Activated T-cell treated with anti-CD3 and anti-CD28 coated beads, Interleukin-2, amount 50 U/mL, for 72 hours (primary cell): ENCODE data around the gene ACTR8. TPM values are rescaled to one million over a fixed set of nuclear protein-coding genes. Genes with fewer than 3 reads are reported as not detected.

Experiments used
- ATAC-seq, 2 donors: fragments of 150-1000 bp; cut with Tn5 transposase; replicated peaks in 1 of 2; 2 replicates each; pipeline ENCODE4 v1.10.0; 2021; ENCODE audit warnings: moderate library complexity in 2 of 2, mild to moderate bottlenecking in 1 of 2
- DNase-seq, 2 donors: peaks; one replicate each; pipeline ENCODE4 v3.0.0; 2021 to 2022; ENCODE audit warnings: mixed read lengths in 1 of 2
- H3K27ac Mint-ChIP-seq: one replicate; pipeline ENCODE4 v1.8.0; 2022; ENCODE audit warnings: mild to moderate bottlenecking, moderate library complexity, mixed read lengths
- H3K27me3 Mint-ChIP-seq: one replicate; pipeline ENCODE4 v1.8.0; 2022; ENCODE audit warnings: low read depth, mixed read lengths
- H3K36me3 Mint-ChIP-seq, 2 donors: one replicate each; pipeline ENCODE4 v1.8.0; 2022; ENCODE audit warnings: mixed read lengths in 2 of 2, mild to moderate bottlenecking in 1 of 2; ENCODE audit not compliant: insufficient read depth in 2 of 2
- H3K4me1 Mint-ChIP-seq: one replicate; pipeline ENCODE4 v1.8.0; 2022; ENCODE audit warnings: low read depth, mixed read lengths
- H3K4me3 Mint-ChIP-seq, 2 donors: one replicate each; pipeline ENCODE4 v1.8.0; 2022; ENCODE audit warnings: mild to moderate bottlenecking in 2 of 2, mixed read lengths in 2 of 2, moderate library complexity in 2 of 2
- H3K9me3 Mint-ChIP-seq, 2 donors: one replicate each; pipeline ENCODE4 v1.8.0; 2022; ENCODE audit warnings: mixed read lengths in 2 of 2
- total RNA-seq, 2 donors: library from RNA; stranded (reverse); gene quantifications; one replicate each; pipeline ENCODE4 v1.2.3, GENCODE V29; 2022

ACTR8 gene
- total RNA-seq, 2 donors from 2014 or later = 39.2 to 47.2 TPM

- no peak overlapping the region for H3K4me3 Mint-ChIP-seq
- ATAC-seq (no peak), DNase-seq (no peak)
- H3K4me1 Mint-ChIP-seq = no peaks in the 10 kb centered on the region
- H3K27me3 Mint-ChIP-seq = peaks cover 19% of the 10 kb centered on the region
- H3K27ac Mint-ChIP-seq = no peak overlapping the region
- no peaks in the 10 kb centered on the region for H3K9me3 Mint-ChIP-seq
- H3K36me3 Mint-ChIP-seq = no peaks in the 10 kb centered on the region
Observed at GRCh38 chr3:53836084-53836872, 45.7 kb downstream of the ACTR8 start.

GRCh38 chr3:53835257-53835656 is 46.7 kb downstream of the ACTR8 start:
- Mint-ChIP-seq H3K4me1 (no peaks in the 10 kb centered on the region), H3K36me3 (no peaks in the 10 kb centered on the region)
- DNase-seq = no peak

GRCh38 chr3:53834429-53835095 is 47.4 kb downstream of the ACTR8 start:
- peaks cover 7% of the 10 kb centered on the region for H3K27me3 Mint-ChIP-seq
- no peak overlapping the region for H3K4me3 Mint-ChIP-seq
- DNase-seq (no peak), ATAC-seq (no peak)
- H3K4me1 Mint-ChIP-seq = no peaks in the 10 kb centered on the region
- no peak overlapping the region for H3K27ac Mint-ChIP-seq
- H3K36me3 Mint-ChIP-seq = no peaks in the 10 kb centered on the region
- no peaks in the 10 kb centered on the region for H3K9me3 Mint-ChIP-seq

More at GRCh38 chr3:53835257-53835656, 46.7 kb downstream of the ACTR8 start:
- Mint-ChIP-seq H3K27me3 (peaks cover 14% of the 10 kb centered on the region), H3K4me3 (no peak overlapping the region), H3K27ac (no peak overlapping the region), H3K9me3 (no peaks in the 10 kb centered on the region)
- no peak for ATAC-seq

- no peak overlapping the region for H3K4me3 Mint-ChIP-seq
- no peaks in the 10 kb centered on the region for H3K36me3 Mint-ChIP-seq
Observed at GRCh38 chr3:53833700-53834099, 48.3 kb downstream of the ACTR8 start.

GRCh38 chr3:53833053-53833645 is 48.8 kb downstream of the ACTR8 start:
- no peaks in the 10 kb centered on the region for H3K9me3 Mint-ChIP-seq
- no peak for DNase-seq
- H3K4me3 Mint-ChIP-seq = no peak overlapping the region
- ATAC-seq = no peak
- no peaks in the 10 kb centered on the region for H3K4me1 Mint-ChIP-seq
- H3K27me3 Mint-ChIP-seq = no peaks in the 10 kb centered on the region
- no peaks in the 10 kb centered on the region for H3K36me3 Mint-ChIP-seq
- H3K27ac Mint-ChIP-seq = no peak overlapping the region

More at GRCh38 chr3:53833700-53834099, 48.3 kb downstream of the ACTR8 start:
- Mint-ChIP-seq H3K4me1 (no peaks in the 10 kb centered on the region), H3K27me3 (no peaks in the 10 kb centered on the region), H3K9me3 (no peaks in the 10 kb centered on the region), H3K27ac (no peak overlapping the region)
- no peak for ATAC-seq
- no peak for DNase-seq

GRCh38 chr3:53830944-53831343 is 51.0 kb downstream of the ACTR8 start:
- no peak overlapping the region for H3K27ac Mint-ChIP-seq

GRCh38 chr3:53829605-53830004 is 52.3 kb downstream of the ACTR8 start:
- Mint-ChIP-seq H3K4me1 (no peaks in the 10 kb centered on the region), H3K27ac (no peak overlapping the region), H3K9me3 (no peaks in the 10 kb centered on the region), H3K4me3 (no peak overlapping the region), H3K27me3 (no peaks in the 10 kb centered on the region), H3K36me3 (no peaks in the 10 kb centered on the region)
- no peak for DNase-seq
- no peak for ATAC-seq

More at GRCh38 chr3:53830944-53831343, 51.0 kb downstream of the ACTR8 start:
- Mint-ChIP-seq H3K4me1 (no peaks in the 10 kb centered on the region), H3K4me3 (no peak overlapping the region), H3K9me3 (no peaks in the 10 kb centered on the region), H3K27me3 (no peaks in the 10 kb centered on the region), H3K36me3 (no peaks in the 10 kb centered on the region)
- DNase-seq = no peak
- ATAC-seq = no peak

GRCh38 chr3:53828581-53828980 is 53.4 kb downstream of the ACTR8 start:
- Mint-ChIP-seq H3K27me3 (no peaks in the 10 kb centered on the region), H3K9me3 (no peaks in the 10 kb centered on the region), H3K36me3 (no peaks in the 10 kb centered on the region), H3K4me1 (no peaks in the 10 kb centered on the region), H3K27ac (no peak overlapping the region), H3K4me3 (no peak overlapping the region)
- ATAC-seq (no peak), DNase-seq (no peak)

GRCh38 chr3:53826048-53826447 is 55.9 kb downstream of the ACTR8 start:
- H3K27me3 Mint-ChIP-seq = no peaks in the 10 kb centered on the region
- no peaks in the 10 kb centered on the region for H3K4me1 Mint-ChIP-seq
- H3K4me3 Mint-ChIP-seq = no peak overlapping the region
- DNase-seq (no peak), ATAC-seq (no peak)
- H3K9me3 Mint-ChIP-seq = no peaks in the 10 kb centered on the region
- H3K36me3 Mint-ChIP-seq = no peaks in the 10 kb centered on the region
- H3K27ac Mint-ChIP-seq = no peak overlapping the region

GRCh38 chr3:53824795-53825194 is 57.2 kb downstream of the ACTR8 start:
- no peaks in the 10 kb centered on the region for H3K9me3 Mint-ChIP-seq
- no peak for DNase-seq
- ATAC-seq = no peak
- H3K4me1 Mint-ChIP-seq = no peaks in the 10 kb centered on the region
- no peak overlapping the region for H3K4me3 Mint-ChIP-seq
- peak overlapping the region; percentile 58 for H3K27ac Mint-ChIP-seq
- H3K36me3 Mint-ChIP-seq = no peaks in the 10 kb centered on the region
- H3K27me3 Mint-ChIP-seq = no peaks in the 10 kb centered on the region

GRCh38 chr3:53823956-53824657 is 57.8 kb downstream of the ACTR8 start:
- Mint-ChIP-seq H3K27me3 (no peaks in the 10 kb centered on the region), H3K4me3 (no peak overlapping the region), H3K27ac (no peak overlapping the region), H3K9me3 (no peaks in the 10 kb centered on the region), H3K36me3 (no peaks in the 10 kb centered on the region), H3K4me1 (no peaks in the 10 kb centered on the region)
- ATAC-seq (no peak), DNase-seq (no peak)

- H3K4me3 Mint-ChIP-seq = no peak overlapping the region
- no peaks in the 10 kb centered on the region for H3K4me1 Mint-ChIP-seq
- DNase-seq (no peak), ATAC-seq (no peak)
- no peaks in the 10 kb centered on the region for H3K27me3 Mint-ChIP-seq
- H3K27ac Mint-ChIP-seq = no peak overlapping the region
- H3K9me3 Mint-ChIP-seq = no peaks in the 10 kb centered on the region
- no peaks in the 10 kb centered on the region for H3K36me3 Mint-ChIP-seq
Observed at GRCh38 chr3:53823026-53823955, 58.7 kb downstream of the ACTR8 start.
